Fibroblast of skin of right quadriceps (primary cell): ENCODE measurements around the gene RUSC2.
"Not testable (repeated sequence)": the region's sequence is repeated elsewhere in the genome, so short reads cannot be mapped to it uniquely, and the experiment has no call there.

ENCODE experiments used
- DNase-seq: peaks from one replicate; pipeline ENCODE4 v3.0.0-alpha.2; 2013

The RUSC2 gene

DNA sequence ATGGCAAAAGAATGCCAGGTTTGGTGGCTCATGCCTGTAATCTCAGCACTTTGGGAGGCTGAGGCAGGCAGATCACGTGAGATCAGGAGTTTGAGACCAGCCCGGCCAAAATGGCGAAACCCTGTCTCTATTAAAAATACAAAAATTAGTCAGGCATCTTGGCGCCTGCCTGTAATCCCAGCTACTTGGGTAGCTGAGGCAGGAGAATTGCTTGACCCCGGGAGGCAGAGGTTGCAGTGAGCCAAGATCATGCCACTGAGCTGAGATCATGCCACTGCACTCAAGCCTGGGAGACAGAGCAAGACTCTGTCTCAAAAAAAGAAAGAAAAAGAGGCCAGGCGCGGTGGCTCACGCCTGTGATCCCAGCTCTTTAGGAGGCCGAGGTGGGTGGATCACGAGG is 8.3 kb downstream of the RUSC2 start:
- not testable (repeated sequence) for DNase-seq

DNA sequence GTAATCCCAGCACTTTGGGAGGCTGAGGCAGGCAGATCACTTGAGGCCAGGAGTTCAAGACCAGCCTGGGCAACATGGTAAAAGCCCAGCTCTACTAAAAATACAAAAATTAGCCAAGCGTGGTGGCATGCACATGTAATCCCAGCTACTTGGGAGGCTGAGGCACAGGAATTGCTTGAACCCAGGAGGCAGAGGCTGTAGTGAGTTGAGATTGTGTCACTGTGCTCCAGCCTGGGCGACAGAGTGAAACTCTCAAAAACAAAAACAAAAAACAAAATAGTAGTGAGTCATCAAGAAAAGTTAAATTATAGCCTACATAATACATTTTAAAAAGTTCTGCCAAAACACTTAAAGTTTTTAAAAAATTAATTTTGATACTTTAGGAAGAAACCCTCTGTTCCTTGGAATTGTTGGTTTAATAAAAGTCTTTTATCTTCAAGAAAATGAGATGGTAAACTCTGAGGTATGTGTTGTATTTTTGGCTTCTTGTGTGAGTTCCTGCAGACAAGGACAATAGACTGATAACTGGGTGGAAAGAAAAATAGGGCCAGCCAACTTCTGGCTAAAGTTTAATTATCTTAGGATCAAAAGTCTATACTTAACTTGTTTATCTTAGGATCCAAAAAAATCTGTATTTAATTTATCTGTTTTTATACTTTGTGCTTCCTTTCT is 9.3 kb downstream of the RUSC2 start:
- no peak for DNase-seq

DNA sequence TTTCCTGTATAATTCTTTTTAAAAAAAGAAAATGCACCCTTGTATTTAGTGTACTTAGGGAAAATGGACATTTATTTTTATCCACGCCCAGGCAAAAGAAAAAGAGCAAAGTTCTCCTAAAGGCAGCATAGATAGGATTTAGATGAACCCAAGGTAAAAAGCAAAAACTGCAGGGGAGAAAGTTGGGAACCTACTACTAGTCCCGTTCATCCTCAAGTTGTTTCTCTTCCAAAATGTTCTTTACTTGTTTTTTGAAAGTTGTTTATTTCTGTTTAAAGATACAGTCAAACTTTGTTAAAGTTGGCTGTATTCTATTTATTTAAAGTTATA is 9.8 kb downstream of the RUSC2 start:
- no peak for DNase-seq

DNA sequence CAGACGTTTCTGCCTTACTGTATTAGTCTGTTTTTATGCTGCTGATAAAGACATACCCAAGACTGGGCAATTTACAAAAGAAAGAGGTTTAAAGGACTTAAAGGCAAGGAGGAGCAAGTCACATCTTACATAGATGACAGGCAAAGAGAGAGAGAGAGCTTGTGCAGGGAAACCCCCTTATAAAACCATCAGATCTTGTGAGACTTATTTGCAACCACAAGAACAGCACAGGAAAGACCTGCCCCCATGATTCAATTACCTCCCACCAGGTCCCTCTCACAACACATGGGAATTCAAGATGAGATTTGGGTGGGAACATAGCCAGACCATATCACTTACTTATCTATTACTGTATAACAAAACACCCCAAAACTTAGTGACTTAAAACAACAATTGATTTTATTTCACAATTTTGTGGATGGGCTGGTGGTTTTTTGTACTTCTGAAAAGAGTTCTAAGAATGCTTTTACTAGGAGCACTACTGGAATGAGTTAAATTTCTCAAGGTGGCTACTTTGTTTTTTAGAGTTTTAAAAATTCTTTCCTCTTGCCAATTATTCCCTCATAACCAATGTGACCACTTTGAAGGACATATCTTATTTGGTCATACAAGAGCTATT is 10.3 kb downstream of the RUSC2 start:
- no peak for DNase-seq

DNA sequence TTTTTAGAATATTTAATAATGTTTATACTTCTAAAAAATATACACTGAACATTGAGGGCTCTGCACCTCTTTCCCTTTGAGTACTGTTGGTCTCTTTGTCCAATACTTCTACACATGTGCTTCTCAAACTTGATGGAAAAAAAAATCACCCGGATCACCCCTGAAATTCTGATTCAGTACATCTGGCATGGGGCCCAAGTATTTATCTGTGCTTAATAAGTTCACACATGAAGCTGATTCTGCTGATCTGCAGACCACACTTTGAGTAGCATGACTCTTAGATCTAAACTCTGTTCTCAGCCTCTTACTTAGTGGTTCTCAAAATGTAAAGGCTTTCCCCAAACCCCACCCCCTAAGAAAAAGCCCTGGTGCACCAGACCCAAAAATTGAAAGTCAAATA is 12.0 kb downstream of the RUSC2 start:
- peak; percentile 45 for DNase-seq

DNA sequence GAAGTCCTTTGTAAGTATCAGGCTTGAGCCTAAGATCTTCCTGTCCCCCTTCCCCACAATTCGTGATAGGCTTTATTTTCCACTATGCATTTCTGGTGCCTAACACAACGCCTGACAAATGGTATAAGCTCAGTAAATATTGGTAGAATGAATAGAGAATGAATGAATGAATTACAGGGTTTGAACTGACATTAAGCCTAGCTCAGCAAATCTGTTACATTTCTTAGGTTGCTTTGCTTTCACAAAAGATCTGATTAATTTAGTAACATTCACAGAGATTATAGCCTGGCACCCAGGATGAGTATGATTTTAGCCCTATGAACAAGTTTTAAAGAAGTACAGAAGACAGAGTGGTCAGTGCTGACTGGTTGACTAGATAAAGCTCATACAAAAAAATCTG is 16.4 kb downstream of the RUSC2 start:
- no peak for DNase-seq

DNA sequence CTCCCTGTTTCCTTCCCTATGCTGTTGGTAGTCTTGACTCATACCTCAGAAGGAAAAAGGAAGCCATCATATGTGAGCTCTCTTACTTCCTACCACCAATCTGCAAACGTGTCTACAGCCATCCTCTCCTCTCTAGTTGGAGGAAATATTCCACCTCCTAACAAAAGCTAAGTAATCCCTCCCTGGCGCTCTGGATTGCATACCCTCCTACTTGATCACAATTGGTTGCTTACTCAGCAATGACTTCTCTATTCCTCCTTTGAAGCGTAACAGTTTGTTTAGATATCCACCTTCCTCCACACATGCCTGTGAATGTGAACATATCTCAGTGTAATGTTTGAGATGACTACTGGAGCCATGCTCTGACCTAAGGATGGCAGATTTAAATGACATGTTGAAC is 18.2 kb downstream of the RUSC2 start:
- DNase-seq = peak; percentile 16

DNA sequence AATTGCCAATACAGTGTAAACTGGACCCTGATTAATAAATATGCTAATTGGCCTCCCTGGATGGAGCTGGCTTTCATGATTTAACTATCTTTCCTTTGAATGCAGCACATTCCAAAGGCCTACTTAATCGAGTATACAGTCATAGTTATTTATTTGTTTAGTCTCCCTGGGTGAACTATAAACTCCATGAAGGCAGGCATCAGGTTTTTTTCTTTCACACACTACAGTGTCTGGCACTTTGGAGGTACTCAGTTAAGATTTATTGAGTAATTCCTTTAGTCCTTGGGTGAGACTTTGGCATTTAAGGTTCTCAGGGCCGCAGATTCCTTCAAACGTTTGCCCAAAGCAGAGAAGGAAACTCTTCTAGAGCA is 20.5 kb downstream of the RUSC2 start:
- no peak for DNase-seq

DNA sequence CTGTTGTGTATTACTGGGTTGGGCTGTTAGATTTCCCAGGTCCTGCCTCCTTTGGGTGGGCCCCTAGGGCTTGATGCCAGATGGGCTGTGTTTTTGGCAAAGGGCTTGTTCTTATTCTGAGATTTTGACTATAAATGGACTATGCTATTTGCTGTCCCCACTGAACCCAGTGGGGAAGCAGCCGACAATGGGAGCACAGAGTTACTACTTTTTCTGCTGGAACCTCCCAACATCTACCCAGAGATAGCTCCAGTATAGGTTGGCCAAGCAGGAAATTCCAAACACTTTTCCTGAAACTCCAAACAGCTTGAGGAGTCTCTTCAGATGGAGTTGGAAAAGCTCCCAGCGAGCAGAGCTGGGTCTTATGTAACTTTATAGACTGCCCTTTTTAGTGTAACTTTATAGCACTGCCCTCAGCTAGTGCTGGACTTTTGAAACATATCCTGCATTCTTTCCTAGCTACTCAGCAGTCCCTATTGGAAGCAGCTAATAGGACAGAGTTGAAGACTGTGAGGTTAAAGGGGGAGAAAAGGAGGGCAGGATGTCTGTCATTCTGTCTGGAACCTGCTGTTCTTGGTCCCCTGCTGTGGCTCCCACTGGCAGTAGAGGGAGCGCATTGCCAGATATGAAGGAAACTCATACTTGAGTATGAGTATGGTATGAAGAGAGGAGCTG is 21.0 kb downstream of the RUSC2 start:
- DNase-seq = peak; percentile 99

DNA sequence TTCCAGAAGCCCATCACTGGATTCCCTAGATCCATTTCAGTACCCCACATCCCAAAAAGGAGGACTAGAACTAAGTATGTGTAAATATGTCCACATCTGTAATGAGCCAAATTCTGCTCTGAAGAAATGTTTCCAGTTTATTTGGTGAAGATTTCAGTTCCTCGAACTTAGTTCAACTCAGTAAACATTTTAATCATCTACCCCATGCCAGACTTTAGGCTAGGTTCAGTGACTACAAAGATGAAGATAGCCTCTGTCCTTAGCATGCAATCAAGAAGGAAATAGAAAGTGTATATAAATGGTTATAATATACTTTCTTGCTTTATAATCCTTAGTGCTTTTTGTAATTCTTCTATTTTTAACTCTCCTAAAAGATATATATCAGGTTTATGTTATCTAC is 21.5 kb downstream of the RUSC2 start:
- DNase-seq = no peak

DNA sequence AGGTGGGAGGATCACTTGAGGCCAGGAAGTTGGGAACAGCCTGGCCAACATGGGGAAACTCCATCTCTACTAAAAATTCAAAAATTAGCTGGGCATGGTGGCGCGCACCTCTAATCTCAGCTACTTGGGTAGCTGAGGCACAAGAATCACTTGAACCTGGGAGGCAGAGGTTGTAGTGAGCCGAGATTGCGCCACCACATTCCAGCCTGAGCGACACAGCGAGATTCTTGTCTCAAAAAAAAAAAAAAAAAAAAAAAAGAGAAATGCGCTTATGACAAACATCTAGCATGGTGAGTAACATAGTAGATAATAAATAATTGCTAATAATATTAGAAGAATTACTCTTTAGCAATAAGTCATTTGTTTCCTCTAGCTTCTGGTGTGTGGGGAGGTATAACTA is 25.9 kb downstream of the RUSC2 start:
- peak; percentile 54 for DNase-seq

DNA sequence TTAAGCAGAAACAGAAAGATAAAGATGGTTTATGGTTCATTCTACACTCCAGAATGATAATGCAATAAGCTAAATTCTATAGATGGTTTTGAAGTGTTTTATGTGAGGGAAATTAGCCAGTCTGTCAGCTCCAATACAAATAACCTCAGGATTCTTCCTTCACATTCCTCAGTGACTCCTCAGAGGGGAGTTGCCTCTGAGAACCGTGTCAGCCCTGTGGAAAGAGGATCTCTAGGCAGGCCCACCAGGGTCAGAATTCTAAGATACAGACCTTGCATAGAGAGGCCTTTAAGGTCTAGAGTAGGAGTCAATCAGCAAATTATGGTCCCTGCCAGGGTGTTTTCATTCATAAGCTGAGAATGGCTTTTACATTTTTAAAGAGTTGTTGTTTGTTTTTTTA is 26.6 kb downstream of the RUSC2 start:
- peak; percentile 93 for DNase-seq

DNA sequence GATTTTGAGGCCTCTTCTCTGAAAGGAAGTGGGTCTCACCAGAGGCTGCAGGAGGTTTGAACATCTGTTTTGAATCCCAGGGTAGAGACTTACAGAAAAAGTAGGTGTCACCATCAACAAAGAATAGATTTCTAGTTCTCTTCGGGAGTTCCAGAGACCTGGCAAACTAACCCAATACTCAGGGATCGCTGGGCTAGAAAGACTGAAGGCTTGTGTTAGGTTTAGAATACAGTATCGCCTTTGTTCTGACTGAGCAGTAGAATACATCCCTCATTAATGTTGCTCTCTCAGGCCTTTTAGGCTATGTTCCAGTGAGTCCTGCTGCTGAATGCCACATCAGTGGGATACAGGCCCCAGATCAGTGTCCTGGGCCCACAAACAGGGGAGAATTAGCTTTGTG is 27.2 kb downstream of the RUSC2 start:
- peak; percentile 71 for DNase-seq

DNA sequence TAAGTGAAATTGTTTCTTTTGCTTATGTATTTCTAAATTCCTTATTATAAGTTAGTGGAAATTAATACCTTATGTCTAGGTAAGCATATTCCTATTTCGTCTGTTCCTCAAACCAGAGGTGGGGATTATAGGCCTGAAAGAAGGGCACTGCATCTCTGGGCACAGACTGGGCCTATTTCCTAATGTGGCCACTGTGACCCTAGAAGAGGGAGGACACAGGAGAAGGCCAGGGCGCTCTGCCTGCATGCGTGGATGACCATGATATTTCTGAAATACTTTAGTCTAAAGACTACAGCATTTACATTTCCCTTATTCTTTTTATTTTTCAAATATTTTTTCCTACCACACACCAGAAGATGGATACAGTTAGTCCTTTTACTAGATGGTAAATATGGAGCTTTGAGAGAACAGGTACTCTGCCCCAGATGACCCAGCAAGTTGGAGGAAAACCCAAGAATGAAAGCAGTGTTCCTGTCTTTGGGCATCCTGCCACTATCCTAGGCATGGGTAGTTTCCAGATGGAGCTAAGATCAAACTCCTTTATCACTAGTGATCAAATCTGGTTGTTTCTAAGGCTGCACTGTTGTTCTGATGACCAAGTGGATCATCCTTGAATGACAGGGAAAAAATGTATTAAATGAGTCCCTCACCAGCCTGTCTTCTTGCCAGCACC is 27.8 kb downstream of the RUSC2 start:
- DNase-seq = no peak

DNA sequence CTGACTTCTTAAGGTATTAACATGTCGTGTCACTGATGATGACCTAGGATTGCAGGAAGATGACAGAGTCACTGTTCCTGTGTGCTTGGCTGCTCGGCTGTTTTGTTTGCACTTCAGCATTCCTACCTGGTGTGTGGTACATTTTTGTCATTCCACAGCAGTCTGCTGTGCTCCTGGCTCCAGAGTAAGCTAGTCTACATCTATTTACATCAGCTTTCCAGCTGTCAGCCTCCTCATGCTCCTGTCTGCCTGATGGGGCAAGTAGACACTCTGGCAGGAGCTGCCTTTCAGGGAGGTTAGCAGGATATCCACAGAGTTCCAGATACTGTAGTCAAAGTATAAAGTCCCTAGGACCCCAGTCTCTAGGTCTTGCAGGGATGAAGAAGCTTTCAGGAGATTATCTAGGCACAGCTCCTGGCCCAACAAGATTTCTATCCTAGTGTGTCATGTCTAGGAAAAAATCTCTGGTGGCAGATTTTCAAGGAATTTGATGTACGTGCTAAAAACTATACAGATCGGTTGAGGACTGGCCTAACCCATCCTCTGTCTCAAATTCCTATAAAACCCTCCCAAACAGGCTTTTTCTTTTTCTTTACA is 28.4 kb downstream of the RUSC2 start:
- peak; percentile 97 for DNase-seq

DNA sequence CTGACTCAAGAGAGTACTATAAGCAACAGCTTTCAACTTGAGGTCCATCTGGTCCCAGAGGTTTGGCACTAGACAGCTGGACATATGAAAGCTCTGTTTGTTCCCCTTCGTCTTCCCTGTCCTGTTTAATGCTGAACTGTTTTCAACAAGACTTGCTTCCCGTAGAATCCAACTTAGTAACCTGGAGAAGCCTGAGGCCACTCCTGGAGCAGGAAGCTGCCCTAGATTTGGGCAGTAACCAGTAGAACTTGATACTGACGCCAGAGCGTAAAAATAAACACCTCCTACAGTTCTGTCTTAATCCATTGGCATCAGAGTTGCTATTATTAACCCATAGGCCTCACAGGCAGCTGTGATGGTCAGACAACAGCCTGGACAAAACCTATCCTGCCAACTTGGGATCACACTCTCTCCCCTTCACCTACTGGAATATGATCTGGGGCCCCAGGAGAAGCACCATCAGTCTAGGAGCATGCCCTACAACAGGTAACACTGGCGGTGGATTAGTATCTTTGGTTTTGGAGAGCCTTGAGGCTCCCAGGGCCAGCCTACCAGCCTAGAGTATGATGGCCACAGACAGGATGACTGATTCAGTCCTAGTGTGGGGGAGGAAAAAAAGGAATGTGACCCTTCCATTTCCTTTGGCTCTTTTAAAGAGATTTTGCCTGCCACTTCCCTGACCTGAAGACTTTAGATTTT is 29.2 kb downstream of the RUSC2 start:
- peak; percentile 57 for DNase-seq

DNA sequence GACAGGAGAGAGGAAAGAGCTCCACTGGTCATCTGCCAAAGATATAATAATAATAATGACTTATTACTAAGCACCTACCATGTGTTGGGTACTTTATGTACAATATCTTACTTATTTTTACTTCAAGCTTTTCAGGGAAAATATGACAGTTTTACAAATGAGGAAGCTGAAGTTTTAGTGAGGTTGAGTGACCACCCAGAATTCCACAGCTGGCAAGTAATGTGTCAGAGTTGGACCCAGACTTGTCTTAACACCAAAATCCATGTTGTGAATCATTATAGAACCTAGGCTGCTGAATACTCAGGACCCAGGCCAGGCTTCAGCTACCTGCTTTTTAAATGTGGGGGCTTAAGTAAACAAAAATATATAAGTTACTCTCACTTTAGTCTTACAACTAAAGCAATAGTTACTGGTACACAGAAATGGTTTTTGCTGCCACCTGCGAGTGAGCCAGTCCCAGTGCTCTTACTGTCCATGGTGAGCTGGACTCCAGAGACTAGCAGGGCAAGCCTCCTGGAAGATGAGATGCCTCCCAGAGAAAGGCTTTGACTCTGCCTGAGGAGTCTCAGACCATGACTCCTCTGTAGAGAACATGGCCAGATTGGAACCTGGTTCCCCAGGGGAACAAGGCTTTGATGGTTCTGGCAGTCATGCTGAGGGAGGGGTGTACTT is 29.9 kb downstream of the RUSC2 start:
- DNase-seq = peak; percentile 33

DNA sequence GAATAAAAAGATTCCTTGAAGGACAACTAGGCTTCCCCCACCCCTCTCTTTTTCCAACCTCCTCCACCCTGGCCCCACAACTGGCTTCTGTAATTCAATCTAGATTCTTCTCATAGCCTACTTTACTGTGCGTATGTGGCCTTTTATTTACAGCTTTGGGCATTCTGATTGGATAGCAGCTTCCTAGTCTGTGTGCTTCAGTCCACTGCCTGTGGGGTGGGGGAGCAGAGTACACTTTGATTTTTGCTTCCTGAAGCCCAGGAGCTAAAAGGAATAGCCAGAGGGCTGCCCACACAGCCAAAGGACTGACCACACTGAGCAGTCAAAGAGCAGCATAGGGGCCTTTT is 30.4 kb downstream of the RUSC2 start:
- no peak for DNase-seq

DNA sequence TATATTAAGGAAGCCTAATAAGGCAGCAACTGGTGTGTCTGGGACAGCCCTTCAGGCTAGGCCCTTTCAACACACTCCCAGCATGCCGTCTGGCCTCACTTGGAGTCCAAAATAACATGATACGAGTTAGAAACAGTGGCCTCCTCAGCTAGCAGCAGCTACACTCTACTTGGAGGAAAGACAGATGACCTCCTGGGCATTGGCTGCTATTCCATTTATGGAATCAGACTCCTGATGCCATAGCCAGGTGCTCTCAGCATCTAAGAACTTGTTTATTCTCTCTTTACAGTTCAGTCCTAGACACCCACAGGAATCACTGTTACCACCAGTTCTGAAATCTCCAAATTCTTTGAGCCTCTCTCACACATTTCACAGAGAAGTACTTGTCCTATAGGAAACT is 31.8 kb downstream of the RUSC2 start:
- peak; percentile 74 for DNase-seq

DNA sequence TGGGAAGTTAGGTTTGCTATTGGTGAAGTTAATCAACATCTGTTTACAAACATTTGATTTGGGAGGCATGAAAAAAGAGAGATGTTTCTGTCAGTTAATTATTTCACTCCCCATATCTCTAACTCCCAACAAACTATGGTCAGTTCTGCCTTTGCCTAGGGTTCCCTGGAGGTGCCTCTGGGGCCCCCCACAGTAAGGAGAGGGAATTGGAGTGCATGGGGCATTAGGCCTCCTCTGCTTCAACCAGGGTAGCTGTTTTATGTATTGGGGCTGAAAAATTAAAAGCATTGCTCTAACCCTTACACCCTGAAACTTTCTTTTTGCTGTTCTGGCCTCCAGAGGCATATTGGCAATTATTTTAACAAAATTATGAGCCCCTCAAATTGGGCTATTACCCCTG is 32.3 kb downstream of the RUSC2 start:
- DNase-seq = no peak

DNA sequence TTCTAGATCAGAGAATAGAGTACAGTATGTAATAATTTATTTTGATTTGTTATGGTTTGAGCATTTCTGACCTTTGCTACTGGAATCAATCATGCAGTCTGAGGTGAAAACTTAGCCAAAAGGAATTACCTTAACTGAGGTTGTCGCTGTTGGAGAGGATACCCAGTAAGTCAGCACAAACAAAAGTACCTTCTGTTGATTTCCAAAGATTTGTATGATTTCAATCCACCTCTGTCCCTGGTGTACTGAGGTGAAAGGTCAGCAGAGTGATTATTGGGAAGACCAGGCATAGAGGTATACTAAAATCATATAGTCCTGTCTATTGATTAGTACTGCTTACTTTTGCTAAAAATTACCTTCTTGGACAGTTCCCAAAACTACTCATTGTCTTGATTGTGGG is 32.8 kb downstream of the RUSC2 start:
- no peak for DNase-seq

DNA sequence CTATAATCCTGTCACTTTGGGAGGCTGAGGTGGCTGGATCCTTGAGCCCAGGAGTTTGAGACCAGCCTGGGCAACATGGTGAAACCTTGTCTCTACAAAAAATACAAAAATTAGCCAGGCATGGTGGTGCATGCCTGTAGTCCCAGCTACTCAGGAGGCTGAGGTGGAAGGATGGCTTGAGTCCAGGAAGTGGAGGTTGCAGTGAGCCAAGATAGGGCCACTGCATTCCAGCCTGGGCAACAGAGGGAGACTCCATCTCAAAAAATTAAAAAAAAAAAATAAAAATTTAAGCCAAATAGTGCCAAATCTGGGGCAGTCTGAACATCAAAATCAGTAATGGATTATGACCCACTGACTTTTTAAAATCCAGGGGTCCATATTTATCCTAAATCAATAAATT is 33.6 kb downstream of the RUSC2 start:
- DNase-seq = not testable (repeated sequence)
